Upper lobe of left lung (tissue), 4 donors: ENCODE measurements around the gene ROBO1.

Experiments
- EP300 ChIP-seq, 4 donors: sonication (generic); formaldehyde crosslinking; IDR thresholded peaks; one replicate each; pipeline ENCODE4 v1.5.1; 2017; ENCODE audit warnings: antibody characterized with exemption in 4 of 4, control low read depth in 2 of 4
- POLR2A ChIP-seq, 4 donors: fragments of 450-650 bp; IDR thresholded peaks; one replicate each; pipeline ENCODE4 v1.5.1; 2016 to 2017; ENCODE audit warnings: antibody characterized with exemption in 4 of 4, mild to moderate bottlenecking in 2 of 4
- TF ChIP-seq, protein P1 (sequence below), 6 experiments: fragments of 450-650 bp in 4 of 6; fragments of 200-600 bp in 2 of 6; sonication (generic) in 2 of 6; IDR thresholded peaks; one replicate each; pipeline ENCODE4 v1.5.1; 2016 to 2019; ENCODE audit warnings: antibody characterized with exemption in 6 of 6

DNA sequence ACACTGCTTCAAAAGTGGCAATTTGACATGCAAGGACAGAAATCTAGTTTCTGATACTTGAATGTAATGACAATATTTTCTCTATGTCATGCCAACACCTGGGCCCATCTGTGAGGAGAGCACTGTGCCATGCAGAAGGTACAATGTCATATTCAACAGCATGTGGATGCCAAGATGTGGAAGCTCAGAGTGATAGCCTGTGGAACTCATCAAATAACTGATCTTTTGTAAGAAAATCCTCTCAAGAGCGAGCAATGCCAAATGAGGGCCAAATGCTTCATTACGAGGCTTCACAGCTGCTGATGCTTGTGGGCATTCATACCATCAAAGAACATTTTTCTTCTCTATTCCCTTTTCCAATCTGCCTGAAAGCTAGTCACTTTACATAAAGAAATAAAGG lies 95.1 kb downstream of the ROBO1 start:
- TF ChIP-seq, protein P1, sequence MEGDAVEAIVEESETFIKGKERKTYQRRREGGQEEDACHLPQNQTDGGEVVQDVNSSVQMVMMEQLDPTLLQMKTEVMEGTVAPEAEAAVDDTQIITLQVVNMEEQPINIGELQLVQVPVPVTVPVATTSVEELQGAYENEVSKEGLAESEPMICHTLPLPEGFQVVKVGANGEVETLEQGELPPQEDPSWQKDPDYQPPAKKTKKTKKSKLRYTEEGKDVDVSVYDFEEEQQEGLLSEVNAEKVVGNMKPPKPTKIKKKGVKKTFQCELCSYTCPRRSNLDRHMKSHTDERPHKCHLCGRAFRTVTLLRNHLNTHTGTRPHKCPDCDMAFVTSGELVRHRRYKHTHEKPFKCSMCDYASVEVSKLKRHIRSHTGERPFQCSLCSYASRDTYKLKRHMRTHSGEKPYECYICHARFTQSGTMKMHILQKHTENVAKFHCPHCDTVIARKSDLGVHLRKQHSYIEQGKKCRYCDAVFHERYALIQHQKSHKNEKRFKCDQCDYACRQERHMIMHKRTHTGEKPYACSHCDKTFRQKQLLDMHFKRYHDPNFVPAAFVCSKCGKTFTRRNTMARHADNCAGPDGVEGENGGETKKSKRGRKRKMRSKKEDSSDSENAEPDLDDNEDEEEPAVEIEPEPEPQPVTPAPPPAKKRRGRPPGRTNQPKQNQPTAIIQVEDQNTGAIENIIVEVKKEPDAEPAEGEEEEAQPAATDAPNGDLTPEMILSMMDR (IDR thresholded peaks at IDR 0.05), result no peak
- TF ChIP-seq EP300 (IDR thresholded peaks at IDR 0.05) (no peak), POLR2A (IDR thresholded peaks at IDR 0.05) (no peak)
